Endometrium (tissue), 2 donors: ENCODE measurements around the gene S1PR4.
"Not testable (repeated sequence)": the region's sequence is repeated elsewhere in the genome, so short reads cannot be mapped to it uniquely, and the experiment has no call there.

Experiments used
- FAIRE-seq: peaks from 2 replicates; lab custom pipeline; 2012; peaks lifted over from hg19 to GRCh38; lab: Jason Lieb, UNC
- donor health status: control.
- donor health status: control.

The S1PR4 gene

GRCh38 chr19:3220576-3220975, 42.0 kb downstream of the S1PR4 start:
- no peak for FAIRE-seq

GRCh38 chr19:3221576-3221975, 43.0 kb downstream of the S1PR4 start:
- FAIRE-seq: not testable (repeated sequence)

GRCh38 chr19:3222709-3223108, 44.1 kb downstream of the S1PR4 start:
- no peak for FAIRE-seq

- FAIRE-seq: no peak
Measured at GRCh38 chr19:3224346-3225168, 46.0 kb downstream of the S1PR4 start, which contains the start of gene CELF5. CELF5 (plus strand) TSS chr19:3224661; CDS start chr19:3224740, 79 bp downstream.

- no peak for FAIRE-seq
Measured at GRCh38 chr19:3225169-3225485, 46.6 kb downstream of the S1PR4 start.

- FAIRE-seq: no peak
Measured at GRCh38 chr19:3225677-3226093, 47.1 kb downstream of the S1PR4 start.

GRCh38 chr19:3227054-3227626, 48.6 kb downstream of the S1PR4 start:
- FAIRE-seq: no peak

- no peak for FAIRE-seq
Measured at GRCh38 chr19:3229346-3229743, 50.8 kb downstream of the S1PR4 start.
